ENCODE results near the gene ZFP36L1. TPM values are rescaled to one million over a fixed set of nuclear protein-coding genes. Genes with fewer than 3 reads are reported as not detected.

ZFP36L1 gene
- total RNA-seq, 1 experiment from 2014 or later, result 69.5 TPM

GRCh38 chr14:68834816-68835215 lies 41.9 kb upstream of the ZFP36L1 start:
- Histone ChIP-seq H3K27me3 (replicated peaks; ENCODE audit: insufficient read depth, low read depth, low read length, poor library complexity) (no peaks in the 10 kb centered on the region), H3K4me1 (ENCODE audit: insufficient read depth, low read length, poor library complexity, severe bottlenecking) (no peaks in the 10 kb centered on the region), H3K36me3 (ENCODE audit: insufficient read depth, low read length, poor library complexity, severe bottlenecking) (no peaks in the 10 kb centered on the region), H3K4me3 (ENCODE audit: low read depth, low read length, poor library complexity, severe bottlenecking) (no peak overlapping the region), H3K27ac (ENCODE audit: low read depth, low read length, poor library complexity, severe bottlenecking) (no peak overlapping the region), H3K9me3 (ENCODE audit: low read depth, low read length, poor library complexity, severe bottlenecking) (peaks cover 6% of the 10 kb centered on the region)
- TF ChIP-seq, protein P1, sequence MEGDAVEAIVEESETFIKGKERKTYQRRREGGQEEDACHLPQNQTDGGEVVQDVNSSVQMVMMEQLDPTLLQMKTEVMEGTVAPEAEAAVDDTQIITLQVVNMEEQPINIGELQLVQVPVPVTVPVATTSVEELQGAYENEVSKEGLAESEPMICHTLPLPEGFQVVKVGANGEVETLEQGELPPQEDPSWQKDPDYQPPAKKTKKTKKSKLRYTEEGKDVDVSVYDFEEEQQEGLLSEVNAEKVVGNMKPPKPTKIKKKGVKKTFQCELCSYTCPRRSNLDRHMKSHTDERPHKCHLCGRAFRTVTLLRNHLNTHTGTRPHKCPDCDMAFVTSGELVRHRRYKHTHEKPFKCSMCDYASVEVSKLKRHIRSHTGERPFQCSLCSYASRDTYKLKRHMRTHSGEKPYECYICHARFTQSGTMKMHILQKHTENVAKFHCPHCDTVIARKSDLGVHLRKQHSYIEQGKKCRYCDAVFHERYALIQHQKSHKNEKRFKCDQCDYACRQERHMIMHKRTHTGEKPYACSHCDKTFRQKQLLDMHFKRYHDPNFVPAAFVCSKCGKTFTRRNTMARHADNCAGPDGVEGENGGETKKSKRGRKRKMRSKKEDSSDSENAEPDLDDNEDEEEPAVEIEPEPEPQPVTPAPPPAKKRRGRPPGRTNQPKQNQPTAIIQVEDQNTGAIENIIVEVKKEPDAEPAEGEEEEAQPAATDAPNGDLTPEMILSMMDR (conservative IDR thresholded peaks at IDR 0.05; ENCODE audit: low read depth, low read length), result no peak
- TF ChIP-seq EZH2 (IDR thresholded peaks at IDR 0.05; ENCODE audit: borderline replicate concordance, low read depth, low read length, poor library complexity, severe bottlenecking), result no peak
- ChIA-PET POLR2A (ENCODE audit: low non-redundant PET) (no interaction called here), CTCF (no interaction called here)
- intact Hi-C loops (cut with micrococcal nuclease; ENCODE audit: unreplicated experiment), result no loop called here
- DNase-seq (ENCODE audit: low spot score), result no peak
- no TSS peak for BruUV-seq (replicated peaks)

GRCh38 chr14:68828698-68829097 lies 35.8 kb upstream of the ZFP36L1 start:
- TF ChIP-seq, protein P1 (conservative IDR thresholded peaks at IDR 0.05; ENCODE audit: low read depth, low read length), result no peak
- no peak for TF ChIP-seq EZH2 (IDR thresholded peaks at IDR 0.05; ENCODE audit: borderline replicate concordance, low read depth, low read length, poor library complexity, severe bottlenecking)
- H3K27ac ChIP-seq (ENCODE audit: low read depth, low read length, poor library complexity, severe bottlenecking), result no peak overlapping the region
- no peaks in the 10 kb centered on the region for H3K9me3 ChIP-seq (ENCODE audit: low read depth, low read length, poor library complexity, severe bottlenecking)
- intact Hi-C loops (cut with micrococcal nuclease; ENCODE audit: unreplicated experiment), result no loop called here
- H3K4me3 ChIP-seq (ENCODE audit: low read depth, low read length, poor library complexity, severe bottlenecking), result no peak overlapping the region
- no peaks in the 10 kb centered on the region for H3K4me1 ChIP-seq (ENCODE audit: insufficient read depth, low read length, poor library complexity, severe bottlenecking)
- no peaks in the 10 kb centered on the region for H3K27me3 ChIP-seq (replicated peaks; ENCODE audit: insufficient read depth, low read depth, low read length, poor library complexity)
- no peak for DNase-seq (ENCODE audit: low spot score)
- ChIA-PET CTCF (no interaction called here), POLR2A (ENCODE audit: low non-redundant PET) (no interaction called here)
- no TSS peak for BruUV-seq (replicated peaks)
- H3K36me3 ChIP-seq (ENCODE audit: insufficient read depth, low read length, poor library complexity, severe bottlenecking), result no peaks in the 10 kb centered on the region

DNA sequence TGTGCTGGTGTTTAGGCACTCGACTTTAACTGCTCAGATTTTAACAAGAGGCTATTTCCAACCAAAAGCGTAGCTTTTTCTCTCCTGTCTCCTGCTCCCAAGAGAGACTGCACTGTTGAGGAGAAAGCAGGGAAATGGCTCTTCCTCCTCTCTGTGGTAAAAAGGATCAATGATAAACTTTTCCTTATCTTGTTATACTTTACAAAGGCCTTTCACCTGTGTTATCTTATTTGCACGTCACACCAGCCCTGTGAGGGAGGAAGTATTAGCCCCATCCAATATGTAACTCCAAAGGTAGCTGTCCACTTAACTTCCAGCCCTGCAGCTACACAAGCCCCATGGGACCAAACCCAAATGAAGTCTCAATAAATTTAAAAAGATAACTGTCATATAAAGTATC lies 32.9 kb upstream of the ZFP36L1 start:
- CTCF ChIA-PET, result interaction anchor here (1.3 to 1.4 kb wide), 3 partner anchors 9 to 892 kb away, joined by 4 to 5 read pairs (median 4); no protein-coding TSS in a partner anchor

More for the DNA sequence above, 32.9 kb upstream of the ZFP36L1 start:
- intact Hi-C loops (cut with micrococcal nuclease; ENCODE audit: unreplicated experiment), result no loop called here
- no peak overlapping the region for H3K27ac ChIP-seq (ENCODE audit: low read depth, low read length, poor library complexity, severe bottlenecking)
- no peak for DNase-seq (ENCODE audit: low spot score)
- TF ChIP-seq, protein P1 (conservative IDR thresholded peaks at IDR 0.05; ENCODE audit: low read depth, low read length), result no peak
- no peak for TF ChIP-seq EZH2 (IDR thresholded peaks at IDR 0.05; ENCODE audit: borderline replicate concordance, low read depth, low read length, poor library complexity, severe bottlenecking)
- no peaks in the 10 kb centered on the region for H3K27me3 ChIP-seq (replicated peaks; ENCODE audit: insufficient read depth, low read depth, low read length, poor library complexity)
- H3K36me3 ChIP-seq (ENCODE audit: insufficient read depth, low read length, poor library complexity, severe bottlenecking), result no peaks in the 10 kb centered on the region
- no peak overlapping the region for H3K4me3 ChIP-seq (ENCODE audit: low read depth, low read length, poor library complexity, severe bottlenecking)
- no peaks in the 10 kb centered on the region for H3K4me1 ChIP-seq (ENCODE audit: insufficient read depth, low read length, poor library complexity, severe bottlenecking)
- no peaks in the 10 kb centered on the region for H3K9me3 ChIP-seq (ENCODE audit: low read depth, low read length, poor library complexity, severe bottlenecking)
- POLR2A ChIA-PET (ENCODE audit: low non-redundant PET), result interaction anchor here (0.9 kb wide), 1 partner anchor 32 kb away, joined by 3 read pairs; the partner anchor contains the start of gene ZFP36L1
- no TSS peak for BruUV-seq (replicated peaks)
